Activated CD4-positive, alpha-beta T cell treated with anti-CD3 and anti-CD28 coated beads, Interleukin-10, Interleukin-2, amounts not matched to agents 100 ng/mL and 50 ng/mL, durations not matched to agents 16 hours and 8 hours (primary cell): ENCODE data around the gene ROR2.
A peak's percentile ranks its signal among the peaks of the same experiment; 100 is the strongest.

Experiments
- DNase-seq: peaks from one replicate; pipeline ENCODE4 v3.0.0-alpha.2; 2020

ROR2 gene

GRCh38 chr9:91790917-91791316, 159.1 kb downstream of the ROR2 start:
- no peak for DNase-seq

GRCh38 chr9:91789941-91790340, 160.1 kb downstream of the ROR2 start:
- no peak for DNase-seq

GRCh38 chr9:91787931-91788330, 162.1 kb downstream of the ROR2 start:
- no peak for DNase-seq

GRCh38 chr9:91786132-91786896, 163.7 kb downstream of the ROR2 start:
- DNase-seq = no peak

- DNase-seq = no peak
These were observed 164.6 kb downstream of the ROR2 start for GRCh38 chr9:91785447-91785842.

GRCh38 chr9:91784673-91785446, 165.2 kb downstream of the ROR2 start:
- no peak for DNase-seq

GRCh38 chr9:91783876-91784672, 166.0 kb downstream of the ROR2 start:
- DNase-seq = no peak

- DNase-seq = no peak
These were observed 166.6 kb downstream of the ROR2 start for GRCh38 chr9:91783411-91783810.

GRCh38 chr9:91782708-91783214, 167.3 kb downstream of the ROR2 start:
- DNase-seq = no peak

GRCh38 chr9:91781906-91782305, 168.1 kb downstream of the ROR2 start:
- no peak for DNase-seq

GRCh38 chr9:91781116-91781515, 168.9 kb downstream of the ROR2 start:
- DNase-seq = no peak

- no peak for DNase-seq
These were observed 172.0 kb downstream of the ROR2 start for GRCh38 chr9:91778031-91778430.

- DNase-seq = no peak
These were observed 172.7 kb downstream of the ROR2 start for GRCh38 chr9:91777292-91777830.

GRCh38 chr9:91776409-91777291, 173.4 kb downstream of the ROR2 start:
- no peak for DNase-seq

- DNase-seq = no peak
These were observed 174.4 kb downstream of the ROR2 start for GRCh38 chr9:91775708-91776028.

GRCh38 chr9:91775011-91775707, 174.9 kb downstream of the ROR2 start:
- DNase-seq = peak; percentile 72

GRCh38 chr9:91773156-91773555, 176.9 kb downstream of the ROR2 start:
- no peak for DNase-seq

GRCh38 chr9:91771864-91772263, 178.2 kb downstream of the ROR2 start:
- no peak for DNase-seq

GRCh38 chr9:91771027-91771426, 179.0 kb downstream of the ROR2 start:
- no peak for DNase-seq

GRCh38 chr9:91770229-91770628, 179.8 kb downstream of the ROR2 start:
- DNase-seq = no peak
